B cell (primary cell): Measurements from ENCODE around the gene NIPAL3. TPM values are rescaled to one million over a fixed set of nuclear protein-coding genes. Genes with fewer than 3 reads are reported as not detected.

ENCODE experiments used
- ATAC-seq: fragments of 200-7000 bp; cut with Tn5 transposase; one replicate; pipeline ENCODE4 v1.10.0; 2021; ENCODE audit warnings: low read depth, mild to moderate bottlenecking, moderate number of reproducible peaks, moderate library complexity
- CTCF ChIA-PET: fragments of 350-600 bp; sonication (Branson Sonifier 250); formaldehyde crosslinking; loops from one replicate; lab custom pipeline; 2021; ENCODE audit warnings: antibody characterized with exemption, inconsistent platforms; lab: Charles Lee
- POLR2A ChIA-PET: fragments of 350-600 bp; sonication (Branson Sonifier 250); formaldehyde crosslinking; loops from one replicate; lab custom pipeline; 2021; ENCODE audit warnings: antibody characterized with exemption; lab: Charles Lee
- DNase-seq: peaks from one replicate; pipeline ENCODE4 v3.0.0; 2013
- H2AFZ ChIP-seq: 2 replicates; pipeline ENCODE4 v1.6.1; 2012; ENCODE audit warnings: mild to moderate bottlenecking, low read depth, low read length; ENCODE audit not compliant: insufficient read depth, poor library complexity, severe bottlenecking
- H3K27ac ChIP-seq, 2 donors: 1 replicate in 1 of 2; 2 replicates in 1 of 2; pipeline ENCODE4 v1.5.1; 2012 to 2013; ENCODE audit warnings: low read length in 2 of 2, mild to moderate bottlenecking in 2 of 2, moderate library complexity in 1 of 2
- H3K27me3 ChIP-seq, 4 experiments: fragments of 200-600 bp in 1 of 4; sonication (generic) in 1 of 4; replicated peaks in 1 of 4; 1 replicate in 2 of 4; 2 replicates in 2 of 4; pipeline versions ENCODE4 v1.6.1 to v1.7.0; 2013 to 2016; ENCODE audit warnings: low read length in 3 of 4, mild to moderate bottlenecking in 2 of 4, mixed read lengths in 1 of 4, moderate library complexity in 1 of 4; ENCODE audit not compliant: insufficient read depth in 4 of 4, control insufficient read depth in 3 of 4; ENCODE audit errors: control extremely low read depth in 1 of 4
- H3K36me3 ChIP-seq, 2 experiments: replicated peaks in 1 of 2; 1 replicate in 1 of 2; 2 replicates in 1 of 2; pipeline versions ENCODE4 v1.6.1 to v1.7.1; 2013; ENCODE audit warnings: low read length in 1 of 2; ENCODE audit not compliant: insufficient read depth in 2 of 2, control insufficient read depth in 1 of 2; ENCODE audit errors: control extremely low read depth in 1 of 2, extremely low read depth in 1 of 2
- H3K4me1 ChIP-seq, 2 donors: fragments of 200-600 bp in 1 of 2; sonication (generic) in 1 of 2; 1 replicate in 1 of 2; 2 replicates in 1 of 2; pipeline versions ENCODE4 v1.5.1 to v1.6.1; 2013 to 2017; ENCODE audit warnings: low read length in 2 of 2; ENCODE audit not compliant: control insufficient read depth in 2 of 2, insufficient read depth in 2 of 2
- H3K4me2 ChIP-seq: replicated peaks from 2 replicates; pipeline ENCODE3; 2012; ENCODE audit warnings: mild to moderate bottlenecking, low read depth, low read length; ENCODE audit not compliant: poor library complexity, severe bottlenecking
- H3K4me3 ChIP-seq, 5 experiments: fragments of 200-600 bp in 1 of 5; sonication (generic) in 1 of 5; 1 replicate in 3 of 5; 2 replicates in 2 of 5; pipeline versions ENCODE4 v1.5.1 to v1.7.0; 2011 to 2016; ENCODE audit warnings: low read length in 4 of 5, mild to moderate bottlenecking in 4 of 5, low read depth in 2 of 5, control low read depth in 1 of 5, moderate library complexity in 1 of 5; ENCODE audit not compliant: insufficient read depth in 1 of 5; ENCODE audit errors: control extremely low read depth in 1 of 5, extremely low read depth in 1 of 5
- H3K79me2 ChIP-seq: fragments of 200-600 bp; sonication (generic); one replicate; pipeline ENCODE4 v1.6.0; 2016; ENCODE audit warnings: low read length; ENCODE audit not compliant: control insufficient read depth, insufficient read depth
- H3K9ac ChIP-seq: fragments of 200-600 bp; sonication (generic); 2 replicates; pipeline ENCODE4 v1.6.1; 2017; ENCODE audit warnings: mild to moderate bottlenecking, low read length, moderate library complexity
- H3K9me3 ChIP-seq, 3 donors: one replicate each; pipeline versions ENCODE4 v1.6.1 to v1.7.1; 2013; ENCODE audit warnings: low read length in 2 of 3; ENCODE audit not compliant: control insufficient read depth in 2 of 3, insufficient read depth in 1 of 3; ENCODE audit errors: control extremely low read depth in 1 of 3
- H4K20me1 ChIP-seq: 2 replicates; pipeline ENCODE4 v1.6.0; 2012; ENCODE audit warnings: mild to moderate bottlenecking, low read length; ENCODE audit not compliant: insufficient read depth, control insufficient read depth, poor library complexity, severe bottlenecking
- H3K27ac Mint-ChIP-seq: one replicate; pipeline ENCODE4 v1.8.0; 2021; ENCODE audit warnings: mixed read lengths
- H3K27me3 Mint-ChIP-seq: one replicate; pipeline ENCODE4 v1.8.0; 2021; ENCODE audit warnings: mixed read lengths
- H3K4me1 Mint-ChIP-seq: one replicate; pipeline ENCODE4 v1.8.0; 2021; ENCODE audit warnings: mixed read lengths
- H3K4me3 Mint-ChIP-seq: one replicate; pipeline ENCODE4 v1.8.0; 2021; ENCODE audit warnings: mixed read lengths
- H3K9me3 Mint-ChIP-seq: one replicate; pipeline ENCODE4 v1.8.0; 2022; ENCODE audit warnings: mixed read lengths; ENCODE audit not compliant: insufficient read depth
- CTCF ChIP-seq: fragments of 200-600 bp; IDR thresholded peaks from one replicate; pipeline ENCODE4 v1.8.0; 2022; ENCODE audit warnings: antibody characterized with exemption, mild to moderate bottlenecking
- EZH2 ChIP-seq: IDR thresholded peaks from 2 replicates; pipeline ENCODE4 v1.6.1; 2012; ENCODE audit warnings: borderline replicate concordance, low read depth, mild to moderate bottlenecking, moderate library complexity, low read length; ENCODE audit not compliant: insufficient read depth, poor library complexity, severe bottlenecking
- WGBS: methylation state at CpG from one replicate; pipeline ENCODE4 v1.1.5; 2013; ENCODE audit warnings: missing lambda C conversion rate; ENCODE audit not compliant: insufficient coverage; 5-methylcytosine and 5-hydroxymethylcytosine counted together
- intact Hi-C: fragments of 100-400 bp; cut with micrococcal nuclease; formaldehyde crosslinking; loops from one replicate; pipeline ENCODE4 v1.10.0; 2022
- polyA plus RNA-seq: library from polyadenylated mRNA; depleted of rRNA; stranded (reverse); fragments of >200 nt; gene quantifications from 2 replicates; pipeline ENCODE4 v1.2.3, GENCODE V29; 2012
- total RNA-seq, 2 donors: library from RNA; stranded (reverse); fragments of 120-200 nt in 1 of 2; gene quantifications; 1 replicate in 1 of 2; 2 replicates in 1 of 2; pipeline versions ENCODE4 v1.2.3 to v1.2.4, GENCODE V29; 2013 to 2022

NIPAL3 gene
- total and polyA plus RNA-seq, 2 donors (not counting 1 experiment from before 2014, with no cell fraction given), result 23.8 to 31.6 TPM

- Mint-ChIP-seq H3K4me1 (peaks cover 38% of the 10 kb centered on the region), H3K4me3 (no peak overlapping the region), H3K9me3 (no peaks in the 10 kb centered on the region), H3K27me3 (no peaks in the 10 kb centered on the region), H3K27ac (no peak overlapping the region)
- no peak overlapping the region for H2AFZ ChIP-seq
- intact Hi-C loops, result loop anchor here (10.0 kb wide), 1 partner anchor 51 kb away; no protein-coding TSS in a partner anchor
- no peak overlapping the region for H3K4me2 ChIP-seq
- ChIA-PET CTCF (interaction anchor here (1.5 kb wide), 1 partner anchor 104 kb away, joined by 6 read pairs; no protein-coding TSS in a partner anchor), POLR2A (no interaction called here)
- 95% methylated on average over 4 of the region's 5 CpGs for WGBS
- DNase-seq (no peak), ATAC-seq (no peak)
- H3K36me3 ChIP-seq, result no peaks in the 10 kb centered on the region
- no peak overlapping the region for H3K27ac ChIP-seq
- TF ChIP-seq CTCF (no peak), EZH2 (no peak)
- H3K79me2 ChIP-seq, result no peaks in the 10 kb centered on the region
- H3K4me3 ChIP-seq, result no peak overlapping the region
- H3K27me3 ChIP-seq, result no peaks in the 10 kb centered on the region
- H3K9me3 ChIP-seq, result no peaks in the 10 kb centered on the region
- H4K20me1 ChIP-seq, result no peaks in the 10 kb centered on the region
- no peak overlapping the region for H3K9ac ChIP-seq
- H3K4me1 ChIP-seq, result peaks cover 17 to 26% of the 10 kb centered on the region in 2 donors
Observed at GRCh38 chr1:24483441-24483840, 67.8 kb downstream of the NIPAL3 start.

GRCh38 chr1:24484199-24484598 lies 68.6 kb downstream of the NIPAL3 start:
- no peak overlapping the region for H3K27ac Mint-ChIP-seq
- CTCF ChIA-PET, result interaction anchor here (1.4 to 1.5 kb wide), 2 partner anchors 43 to 103 kb away, joined by 3 to 6 read pairs; no protein-coding TSS in a partner anchor
- Histone ChIP-seq H3K4me1 (peaks cover 17 to 26% of the 10 kb centered on the region in 2 donors), H2AFZ (no peak overlapping the region), H3K79me2 (no peaks in the 10 kb centered on the region), H3K27me3 (no peaks in the 10 kb centered on the region), H3K9me3 (no peaks in the 10 kb centered on the region), H3K4me2 (no peak overlapping the region), H3K27ac (no peak overlapping the region), H4K20me1 (no peaks in the 10 kb centered on the region), H3K4me3 (no peak overlapping the region), H3K36me3 (no peaks in the 10 kb centered on the region), H3K9ac (no peak overlapping the region)
- H3K4me3 Mint-ChIP-seq, result no peak overlapping the region
- POLR2A ChIA-PET, result interaction anchor here (0.7 kb wide), 1 partner anchor 37 kb away, joined by 4 read pairs; no protein-coding TSS in a partner anchor
- intact Hi-C loops, result loop anchor here (10.0 kb wide), 1 partner anchor 51 kb away; no protein-coding TSS in a partner anchor
- no peak for DNase-seq
- no peak for ATAC-seq
- no peaks in the 10 kb centered on the region for H3K9me3 Mint-ChIP-seq
- H3K4me1 Mint-ChIP-seq, result peaks cover 38% of the 10 kb centered on the region
- TF ChIP-seq EZH2 (no peak), CTCF (no peak)
- no peaks in the 10 kb centered on the region for H3K27me3 Mint-ChIP-seq
- 66% methylated on average over 4 of the region's 4 CpGs for WGBS
